Measurements from ENCODE around the gene COQ3. TPM values are rescaled to one million over a fixed set of nuclear protein-coding genes. Genes with fewer than 3 reads are reported as not detected.

COQ3 gene
- total RNA-seq, 1 experiment from 2014 or later = 14.4 TPM

DNA sequence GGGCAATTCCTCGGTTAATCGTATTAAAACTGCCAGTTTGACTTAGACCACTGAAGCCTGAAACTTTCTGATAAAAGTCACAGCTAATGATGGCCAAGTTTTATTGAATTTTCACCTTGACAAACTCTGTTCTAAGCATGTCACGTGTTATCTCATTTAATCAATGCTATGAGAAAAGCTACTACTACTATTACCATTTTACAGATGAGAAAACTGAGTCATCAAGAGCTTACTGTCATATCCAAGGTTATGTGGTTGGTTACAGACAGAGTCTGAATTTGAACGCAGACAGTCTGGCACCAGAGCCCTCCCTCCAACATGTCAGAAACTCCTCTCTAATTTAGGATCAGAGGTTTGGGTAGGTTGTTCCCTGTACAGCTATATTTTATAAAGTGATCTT is 48.8 kb downstream of the COQ3 start:
- no peaks in the 10 kb centered on the region for H3K27me3 ChIP-seq (ENCODE audit: insufficient read depth, low read depth)
- no peaks in the 10 kb centered on the region for H3K79me2 ChIP-seq (ENCODE audit: low read depth)
- BruUV-seq (replicated peaks) = no TSS peak
- H3K9me3 ChIP-seq (ENCODE audit: insufficient read depth, low read depth) = no peaks in the 10 kb centered on the region
- H2AFZ ChIP-seq = no peak overlapping the region
- intact Hi-C loops (cut with micrococcal nuclease; ENCODE audit: unreplicated experiment) = no loop called here
- H3K27ac ChIP-seq = no peak overlapping the region
- TF ChIP-seq, protein P1, sequence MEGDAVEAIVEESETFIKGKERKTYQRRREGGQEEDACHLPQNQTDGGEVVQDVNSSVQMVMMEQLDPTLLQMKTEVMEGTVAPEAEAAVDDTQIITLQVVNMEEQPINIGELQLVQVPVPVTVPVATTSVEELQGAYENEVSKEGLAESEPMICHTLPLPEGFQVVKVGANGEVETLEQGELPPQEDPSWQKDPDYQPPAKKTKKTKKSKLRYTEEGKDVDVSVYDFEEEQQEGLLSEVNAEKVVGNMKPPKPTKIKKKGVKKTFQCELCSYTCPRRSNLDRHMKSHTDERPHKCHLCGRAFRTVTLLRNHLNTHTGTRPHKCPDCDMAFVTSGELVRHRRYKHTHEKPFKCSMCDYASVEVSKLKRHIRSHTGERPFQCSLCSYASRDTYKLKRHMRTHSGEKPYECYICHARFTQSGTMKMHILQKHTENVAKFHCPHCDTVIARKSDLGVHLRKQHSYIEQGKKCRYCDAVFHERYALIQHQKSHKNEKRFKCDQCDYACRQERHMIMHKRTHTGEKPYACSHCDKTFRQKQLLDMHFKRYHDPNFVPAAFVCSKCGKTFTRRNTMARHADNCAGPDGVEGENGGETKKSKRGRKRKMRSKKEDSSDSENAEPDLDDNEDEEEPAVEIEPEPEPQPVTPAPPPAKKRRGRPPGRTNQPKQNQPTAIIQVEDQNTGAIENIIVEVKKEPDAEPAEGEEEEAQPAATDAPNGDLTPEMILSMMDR (conservative IDR thresholded peaks at IDR 0.05) = no peak
- no peak for TF ChIP-seq EZH2 (IDR thresholded peaks at IDR 0.05; ENCODE audit: low read depth)
- DNase-seq = no peak
- no peak overlapping the region for H3K4me3 ChIP-seq
- ChIA-PET CTCF (no interaction called here), POLR2A (ENCODE audit: unreplicated experiment) (no interaction called here)
- no peaks in the 10 kb centered on the region for H3K36me3 ChIP-seq (ENCODE audit: low read depth)
- no peaks in the 10 kb centered on the region for H3K9me2 ChIP-seq (ENCODE audit: insufficient read depth)
- no peaks in the 10 kb centered on the region for H3F3A ChIP-seq (ENCODE audit: insufficient read depth, low read depth)
- peaks cover 1% of the 10 kb centered on the region for H3K4me1 ChIP-seq (replicated peaks; ENCODE audit: insufficient read depth)
- H4K20me1 ChIP-seq (ENCODE audit: insufficient read depth) = no peaks in the 10 kb centered on the region
- H3K4me2 ChIP-seq = no peak overlapping the region

GRCh38 chr6:99344289-99344688 is 49.7 kb downstream of the COQ3 start:
- Histone ChIP-seq H3K79me2 (ENCODE audit: low read depth) (no peaks in the 10 kb centered on the region), H3K4me2 (no peak overlapping the region)
- DNase-seq = no peak

DNA sequence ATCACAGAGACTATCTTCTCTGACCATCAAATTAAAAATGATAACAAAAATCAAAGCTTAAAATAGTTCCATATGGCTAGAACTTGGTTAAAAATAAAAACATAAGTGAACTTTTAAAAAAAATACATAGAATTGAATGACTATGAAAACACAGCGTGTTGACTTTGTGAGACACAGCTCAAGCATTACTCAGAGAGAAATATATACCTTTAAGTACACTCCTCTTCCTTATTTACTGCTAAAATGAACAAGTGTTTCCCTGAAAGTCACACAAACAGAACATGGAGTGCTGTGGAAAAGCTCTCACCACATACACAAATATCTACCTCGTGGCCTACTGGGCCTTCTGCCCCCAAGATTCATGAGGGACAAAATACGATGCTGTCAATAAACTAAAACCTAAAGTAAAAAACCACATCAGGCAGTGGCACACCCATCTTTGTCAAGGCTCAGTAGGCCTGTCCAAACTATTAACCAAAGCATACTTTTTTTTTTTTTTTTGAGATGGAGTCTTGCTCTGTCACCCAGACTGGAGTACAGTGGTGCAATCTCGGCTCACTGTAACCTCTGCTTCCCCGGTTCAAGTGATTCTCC is 52.0 kb downstream of the COQ3 start:
- no peak overlapping the region for H3K4me3 ChIP-seq
- BruUV-seq (replicated peaks) = no TSS peak
- H3K9me2 ChIP-seq (ENCODE audit: insufficient read depth) = no peaks in the 10 kb centered on the region
- H4K20me1 ChIP-seq (ENCODE audit: insufficient read depth) = no peaks in the 10 kb centered on the region; the same call in 1 of the 2 replicates
- no peak for DNase-seq
- H3K27me3 ChIP-seq (ENCODE audit: insufficient read depth, low read depth) = no peaks in the 10 kb centered on the region
- no peaks in the 10 kb centered on the region for H3K79me2 ChIP-seq (ENCODE audit: low read depth)
- intact Hi-C loops (cut with micrococcal nuclease; ENCODE audit: unreplicated experiment) = no loop called here
- no peaks in the 10 kb centered on the region for H3K9me3 ChIP-seq (ENCODE audit: insufficient read depth, low read depth)
- H3F3A ChIP-seq (ENCODE audit: insufficient read depth, low read depth) = no peaks in the 10 kb centered on the region
- H3K4me2 ChIP-seq = no peak overlapping the region
- H3K27ac ChIP-seq = no peak overlapping the region
- CTCF ChIA-PET = no interaction called here
- H3K36me3 ChIP-seq (ENCODE audit: low read depth) = no peaks in the 10 kb centered on the region
- H2AFZ ChIP-seq = no peak overlapping the region
- no peaks in the 10 kb centered on the region for H3K4me1 ChIP-seq (replicated peaks; ENCODE audit: insufficient read depth)
- TF ChIP-seq EZH2 (IDR thresholded peaks at IDR 0.05; ENCODE audit: low read depth) = no peak
- TF ChIP-seq, protein P1 (conservative IDR thresholded peaks at IDR 0.05) = no peak
- POLR2A ChIA-PET (ENCODE audit: unreplicated experiment) = no interaction called here

More at GRCh38 chr6:99344289-99344688, 49.7 kb downstream of the COQ3 start:
- Histone ChIP-seq H2AFZ (no peak overlapping the region), H3K4me1 (replicated peaks; ENCODE audit: insufficient read depth) (no peaks in the 10 kb centered on the region), H3F3A (ENCODE audit: insufficient read depth, low read depth) (no peaks in the 10 kb centered on the region), H3K4me3 (no peak overlapping the region), H4K20me1 (ENCODE audit: insufficient read depth) (no peaks in the 10 kb centered on the region; the same call in 1 of the 2 replicates), H3K27ac (no peak overlapping the region), H3K36me3 (ENCODE audit: low read depth) (no peaks in the 10 kb centered on the region), H3K9me3 (ENCODE audit: insufficient read depth, low read depth) (no peaks in the 10 kb centered on the region), H3K9me2 (ENCODE audit: insufficient read depth) (no peaks in the 10 kb centered on the region), H3K27me3 (ENCODE audit: insufficient read depth, low read depth) (no peaks in the 10 kb centered on the region)
- POLR2A ChIA-PET (ENCODE audit: unreplicated experiment) = no interaction called here
- TF ChIP-seq, protein P1 (conservative IDR thresholded peaks at IDR 0.05) = no peak
- no peak for TF ChIP-seq EZH2 (IDR thresholded peaks at IDR 0.05; ENCODE audit: low read depth)
- CTCF ChIA-PET = no interaction called here
- intact Hi-C loops (cut with micrococcal nuclease; ENCODE audit: unreplicated experiment) = no loop called here
- no TSS peak for BruUV-seq (replicated peaks)

Measured in PC-9 (cell line).